Peyer's patch (tissue), 4 donors: Measurements from ENCODE around the gene RAP1B.

Experiments used
- POLR2A ChIP-seq, 2 donors: fragments of 450-650 bp; IDR thresholded peaks; one replicate each; pipeline ENCODE4 v1.5.1; 2017; ENCODE audit warnings: antibody characterized with exemption in 2 of 2, mild to moderate bottlenecking in 2 of 2, moderate library complexity in 2 of 2
- TF ChIP-seq, protein P1 (sequence below), 6 experiments: fragments of 450-650 bp in 4 of 6; fragments of 200-600 bp in 2 of 6; sonication (generic) in 1 of 6; IDR thresholded peaks; one replicate each; pipeline ENCODE4 v1.5.1; 2017 to 2019; ENCODE audit warnings: antibody characterized with exemption in 6 of 6, mild to moderate bottlenecking in 3 of 6, moderate library complexity in 1 of 6

DNA sequence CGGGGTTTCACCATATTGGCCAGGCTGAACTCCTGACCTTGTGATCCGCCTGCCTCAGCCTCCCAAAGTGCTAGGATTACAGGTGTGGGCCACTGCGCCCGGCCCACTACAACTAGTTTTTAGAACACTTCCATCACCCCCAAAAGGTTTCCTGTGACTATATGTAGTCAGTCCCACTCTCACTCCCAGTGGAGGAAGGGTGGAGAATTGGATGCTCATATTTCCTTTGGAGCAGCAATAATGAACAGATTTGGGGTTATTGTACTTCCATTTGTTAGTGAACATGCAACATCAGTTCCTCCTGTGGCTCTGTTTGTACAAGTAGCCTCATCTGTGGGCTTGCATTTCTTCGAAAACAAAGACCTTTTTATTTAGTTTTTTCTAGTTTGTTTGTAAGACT is 35.8 kb downstream of the RAP1B start:
- TF ChIP-seq, protein P1, sequence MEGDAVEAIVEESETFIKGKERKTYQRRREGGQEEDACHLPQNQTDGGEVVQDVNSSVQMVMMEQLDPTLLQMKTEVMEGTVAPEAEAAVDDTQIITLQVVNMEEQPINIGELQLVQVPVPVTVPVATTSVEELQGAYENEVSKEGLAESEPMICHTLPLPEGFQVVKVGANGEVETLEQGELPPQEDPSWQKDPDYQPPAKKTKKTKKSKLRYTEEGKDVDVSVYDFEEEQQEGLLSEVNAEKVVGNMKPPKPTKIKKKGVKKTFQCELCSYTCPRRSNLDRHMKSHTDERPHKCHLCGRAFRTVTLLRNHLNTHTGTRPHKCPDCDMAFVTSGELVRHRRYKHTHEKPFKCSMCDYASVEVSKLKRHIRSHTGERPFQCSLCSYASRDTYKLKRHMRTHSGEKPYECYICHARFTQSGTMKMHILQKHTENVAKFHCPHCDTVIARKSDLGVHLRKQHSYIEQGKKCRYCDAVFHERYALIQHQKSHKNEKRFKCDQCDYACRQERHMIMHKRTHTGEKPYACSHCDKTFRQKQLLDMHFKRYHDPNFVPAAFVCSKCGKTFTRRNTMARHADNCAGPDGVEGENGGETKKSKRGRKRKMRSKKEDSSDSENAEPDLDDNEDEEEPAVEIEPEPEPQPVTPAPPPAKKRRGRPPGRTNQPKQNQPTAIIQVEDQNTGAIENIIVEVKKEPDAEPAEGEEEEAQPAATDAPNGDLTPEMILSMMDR (IDR thresholded peaks at IDR 0.05): no peak
- TF ChIP-seq POLR2A (IDR thresholded peaks at IDR 0.05): no peak
